B cell (primary cell): Measurements from ENCODE around the gene NTMT1. TPM values are rescaled to one million over a fixed set of nuclear protein-coding genes. Genes with fewer than 3 reads are reported as not detected.

Experiments
- ATAC-seq: fragments of 200-7000 bp; cut with Tn5 transposase; one replicate; pipeline ENCODE4 v1.10.0; 2021; ENCODE audit warnings: low read depth, mild to moderate bottlenecking, moderate number of reproducible peaks, moderate library complexity
- CTCF ChIA-PET: fragments of 350-600 bp; sonication (Branson Sonifier 250); formaldehyde crosslinking; loops from one replicate; lab custom pipeline; 2021; ENCODE audit warnings: antibody characterized with exemption, inconsistent platforms; lab: Charles Lee
- POLR2A ChIA-PET: fragments of 350-600 bp; sonication (Branson Sonifier 250); formaldehyde crosslinking; loops from one replicate; lab custom pipeline; 2021; ENCODE audit warnings: antibody characterized with exemption; lab: Charles Lee
- DNase-seq: peaks from one replicate; pipeline ENCODE4 v3.0.0; 2013
- H2AFZ ChIP-seq: 2 replicates; pipeline ENCODE4 v1.6.1; 2012; ENCODE audit warnings: mild to moderate bottlenecking, low read depth, low read length; ENCODE audit not compliant: insufficient read depth, poor library complexity, severe bottlenecking
- H3K27ac ChIP-seq, 2 donors: 1 replicate in 1 of 2; 2 replicates in 1 of 2; pipeline ENCODE4 v1.5.1; 2012 to 2013; ENCODE audit warnings: low read length in 2 of 2, mild to moderate bottlenecking in 2 of 2, moderate library complexity in 1 of 2
- H3K27me3 ChIP-seq, 4 experiments: fragments of 200-600 bp in 1 of 4; sonication (generic) in 1 of 4; replicated peaks in 1 of 4; 1 replicate in 2 of 4; 2 replicates in 2 of 4; pipeline versions ENCODE4 v1.6.1 to v1.7.0; 2013 to 2016; ENCODE audit warnings: low read length in 3 of 4, mild to moderate bottlenecking in 2 of 4, mixed read lengths in 1 of 4, moderate library complexity in 1 of 4; ENCODE audit not compliant: insufficient read depth in 4 of 4, control insufficient read depth in 3 of 4; ENCODE audit errors: control extremely low read depth in 1 of 4
- H3K36me3 ChIP-seq, 2 experiments: replicated peaks in 1 of 2; 1 replicate in 1 of 2; 2 replicates in 1 of 2; pipeline versions ENCODE4 v1.6.1 to v1.7.1; 2013; ENCODE audit warnings: low read length in 1 of 2; ENCODE audit not compliant: insufficient read depth in 2 of 2, control insufficient read depth in 1 of 2; ENCODE audit errors: control extremely low read depth in 1 of 2, extremely low read depth in 1 of 2
- H3K4me1 ChIP-seq, 2 donors: fragments of 200-600 bp in 1 of 2; sonication (generic) in 1 of 2; 1 replicate in 1 of 2; 2 replicates in 1 of 2; pipeline versions ENCODE4 v1.5.1 to v1.6.1; 2013 to 2017; ENCODE audit warnings: low read length in 2 of 2; ENCODE audit not compliant: control insufficient read depth in 2 of 2, insufficient read depth in 2 of 2
- H3K4me2 ChIP-seq: replicated peaks from 2 replicates; pipeline ENCODE3; 2012; ENCODE audit warnings: mild to moderate bottlenecking, low read depth, low read length; ENCODE audit not compliant: poor library complexity, severe bottlenecking
- H3K4me3 ChIP-seq, 5 experiments: fragments of 200-600 bp in 1 of 5; sonication (generic) in 1 of 5; 1 replicate in 3 of 5; 2 replicates in 2 of 5; pipeline versions ENCODE4 v1.5.1 to v1.7.0; 2011 to 2016; ENCODE audit warnings: low read length in 4 of 5, mild to moderate bottlenecking in 4 of 5, low read depth in 2 of 5, control low read depth in 1 of 5, moderate library complexity in 1 of 5; ENCODE audit not compliant: insufficient read depth in 1 of 5; ENCODE audit errors: control extremely low read depth in 1 of 5, extremely low read depth in 1 of 5
- H3K79me2 ChIP-seq: fragments of 200-600 bp; sonication (generic); one replicate; pipeline ENCODE4 v1.6.0; 2016; ENCODE audit warnings: low read length; ENCODE audit not compliant: control insufficient read depth, insufficient read depth
- H3K9ac ChIP-seq: fragments of 200-600 bp; sonication (generic); 2 replicates; pipeline ENCODE4 v1.6.1; 2017; ENCODE audit warnings: mild to moderate bottlenecking, low read length, moderate library complexity
- H3K9me3 ChIP-seq, 3 donors: one replicate each; pipeline versions ENCODE4 v1.6.1 to v1.7.1; 2013; ENCODE audit warnings: low read length in 2 of 3; ENCODE audit not compliant: control insufficient read depth in 2 of 3, insufficient read depth in 1 of 3; ENCODE audit errors: control extremely low read depth in 1 of 3
- H4K20me1 ChIP-seq: 2 replicates; pipeline ENCODE4 v1.6.0; 2012; ENCODE audit warnings: mild to moderate bottlenecking, low read length; ENCODE audit not compliant: insufficient read depth, control insufficient read depth, poor library complexity, severe bottlenecking
- H3K27ac Mint-ChIP-seq: one replicate; pipeline ENCODE4 v1.8.0; 2021; ENCODE audit warnings: mixed read lengths
- H3K27me3 Mint-ChIP-seq: one replicate; pipeline ENCODE4 v1.8.0; 2021; ENCODE audit warnings: mixed read lengths
- H3K4me1 Mint-ChIP-seq: one replicate; pipeline ENCODE4 v1.8.0; 2021; ENCODE audit warnings: mixed read lengths
- H3K4me3 Mint-ChIP-seq: one replicate; pipeline ENCODE4 v1.8.0; 2021; ENCODE audit warnings: mixed read lengths
- H3K9me3 Mint-ChIP-seq: one replicate; pipeline ENCODE4 v1.8.0; 2022; ENCODE audit warnings: mixed read lengths; ENCODE audit not compliant: insufficient read depth
- EZH2 ChIP-seq: IDR thresholded peaks from 2 replicates; pipeline ENCODE4 v1.6.1; 2012; ENCODE audit warnings: borderline replicate concordance, low read depth, mild to moderate bottlenecking, moderate library complexity, low read length; ENCODE audit not compliant: insufficient read depth, poor library complexity, severe bottlenecking
- WGBS: methylation state at CpG from one replicate; pipeline ENCODE4 v1.1.5; 2013; ENCODE audit warnings: missing lambda C conversion rate; ENCODE audit not compliant: insufficient coverage; 5-methylcytosine and 5-hydroxymethylcytosine counted together
- intact Hi-C: fragments of 100-400 bp; cut with micrococcal nuclease; formaldehyde crosslinking; loops from one replicate; pipeline ENCODE4 v1.10.0; 2022
- polyA plus RNA-seq: library from polyadenylated mRNA; depleted of rRNA; stranded (reverse); fragments of >200 nt; gene quantifications from 2 replicates; pipeline ENCODE4 v1.2.3, GENCODE V29; 2012
- total RNA-seq, 2 donors: library from RNA; stranded (reverse); fragments of 120-200 nt in 1 of 2; gene quantifications; 1 replicate in 1 of 2; 2 replicates in 1 of 2; pipeline versions ENCODE4 v1.2.3 to v1.2.4, GENCODE V29; 2013 to 2022
- TF ChIP-seq, protein P1 (sequence below): fragments of 200-600 bp; IDR thresholded peaks from one replicate; pipeline ENCODE4 v1.8.0; 2022; ENCODE audit warnings: antibody characterized with exemption, mild to moderate bottlenecking

The NTMT1 gene
- total and polyA plus RNA-seq, 2 donors (not counting 1 experiment from before 2014, with no cell fraction given), result 21.8 to 35.3 TPM

DNA sequence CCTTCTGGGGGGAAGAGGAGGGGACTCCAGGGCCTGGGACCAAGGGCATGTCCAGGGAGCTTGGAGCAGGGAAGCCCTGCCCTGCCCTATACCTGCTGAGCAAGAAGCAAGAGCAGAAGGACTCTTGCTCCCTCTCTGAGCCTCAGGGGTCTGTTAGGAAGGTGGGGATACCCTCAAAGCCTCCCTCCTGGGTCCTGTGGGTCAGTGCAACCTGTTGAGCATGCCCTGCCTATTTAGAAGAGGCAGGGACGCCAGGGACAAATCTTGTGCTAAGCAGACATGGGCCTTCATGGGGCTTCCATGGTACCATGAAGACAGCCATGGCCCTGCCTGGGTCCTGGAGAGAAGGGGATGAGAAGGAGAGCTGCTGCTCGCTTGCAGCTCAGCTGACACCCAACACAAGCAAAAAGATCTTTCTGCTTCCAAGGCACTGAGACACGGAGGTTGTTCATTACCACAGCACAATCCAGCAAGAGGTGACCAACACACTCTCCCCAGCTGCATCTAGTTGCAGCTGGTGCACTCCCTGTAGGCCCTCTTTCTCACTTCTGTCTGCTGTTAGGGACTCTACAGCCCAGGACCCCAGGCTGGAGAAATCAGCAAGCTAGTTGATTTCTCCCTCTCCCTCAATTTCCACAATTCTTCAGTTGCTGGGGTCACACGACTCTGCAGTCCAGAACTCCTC, 44.3 kb upstream of the NTMT1 start:
- H3K79me2 ChIP-seq, result no peaks in the 10 kb centered on the region
- no peak overlapping the region for H3K4me3 Mint-ChIP-seq
- H3K4me1 ChIP-seq, result peaks cover 18 to 21% of the 10 kb centered on the region in 2 donors
- no peak overlapping the region for H3K27ac Mint-ChIP-seq
- ChIA-PET POLR2A (no interaction called here), CTCF (no interaction called here)
- H3K4me3 ChIP-seq, result no peak overlapping the region
- peaks cover 0 to 11% (median 2%) of the 10 kb centered on the region in 4 experiments for H3K27me3 ChIP-seq
- H3K9ac ChIP-seq, result no peak overlapping the region
- TF ChIP-seq EZH2, result no peak
- TF ChIP-seq, protein P1, sequence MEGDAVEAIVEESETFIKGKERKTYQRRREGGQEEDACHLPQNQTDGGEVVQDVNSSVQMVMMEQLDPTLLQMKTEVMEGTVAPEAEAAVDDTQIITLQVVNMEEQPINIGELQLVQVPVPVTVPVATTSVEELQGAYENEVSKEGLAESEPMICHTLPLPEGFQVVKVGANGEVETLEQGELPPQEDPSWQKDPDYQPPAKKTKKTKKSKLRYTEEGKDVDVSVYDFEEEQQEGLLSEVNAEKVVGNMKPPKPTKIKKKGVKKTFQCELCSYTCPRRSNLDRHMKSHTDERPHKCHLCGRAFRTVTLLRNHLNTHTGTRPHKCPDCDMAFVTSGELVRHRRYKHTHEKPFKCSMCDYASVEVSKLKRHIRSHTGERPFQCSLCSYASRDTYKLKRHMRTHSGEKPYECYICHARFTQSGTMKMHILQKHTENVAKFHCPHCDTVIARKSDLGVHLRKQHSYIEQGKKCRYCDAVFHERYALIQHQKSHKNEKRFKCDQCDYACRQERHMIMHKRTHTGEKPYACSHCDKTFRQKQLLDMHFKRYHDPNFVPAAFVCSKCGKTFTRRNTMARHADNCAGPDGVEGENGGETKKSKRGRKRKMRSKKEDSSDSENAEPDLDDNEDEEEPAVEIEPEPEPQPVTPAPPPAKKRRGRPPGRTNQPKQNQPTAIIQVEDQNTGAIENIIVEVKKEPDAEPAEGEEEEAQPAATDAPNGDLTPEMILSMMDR, result no peak
- peaks cover 11% of the 10 kb centered on the region for H3K27me3 Mint-ChIP-seq
- no peaks in the 10 kb centered on the region for H4K20me1 ChIP-seq
- no peak for ATAC-seq
- 93% methylated on average over 3 of the region's 4 CpGs for WGBS
- DNase-seq, result no peak
- H3K4me1 Mint-ChIP-seq, result peaks cover 23% of the 10 kb centered on the region
- no peaks in the 10 kb centered on the region for H3K9me3 Mint-ChIP-seq
- no peak overlapping the region for H3K27ac ChIP-seq
- peaks cover 0 to 5% (median 3%) of the 10 kb centered on the region in 3 donors for H3K9me3 ChIP-seq
- intact Hi-C loops, result no loop called here
- H3K36me3 ChIP-seq, result no peaks in the 10 kb centered on the region
- H2AFZ ChIP-seq, result no peak overlapping the region
- no peak overlapping the region for H3K4me2 ChIP-seq

GRCh38 chr9:129582855-129583254, 43.1 kb upstream of the NTMT1 start:
- no peaks in the 10 kb centered on the region for H3K9me3 Mint-ChIP-seq
- Histone ChIP-seq H3K27ac (no peak overlapping the region), H3K4me3 (no peak overlapping the region), H2AFZ (no peak overlapping the region), H3K27me3 (peaks cover 0 to 5% (median 2%) of the 10 kb centered on the region in 4 experiments), H3K36me3 (no peaks in the 10 kb centered on the region), H3K79me2 (no peaks in the 10 kb centered on the region), H3K4me2 (no peak overlapping the region), H3K9me3 (peaks cover 0 to 5% (median 3%) of the 10 kb centered on the region in 3 donors), H3K9ac (no peak overlapping the region), H4K20me1 (no peaks in the 10 kb centered on the region), H3K4me1 (peaks cover 18 to 21% of the 10 kb centered on the region in 2 donors)
- intact Hi-C loops, result no loop called here
- POLR2A ChIA-PET, result no interaction called here
- peaks cover 17% of the 10 kb centered on the region for H3K27me3 Mint-ChIP-seq
- H3K4me1 Mint-ChIP-seq, result peaks cover 23% of the 10 kb centered on the region
- no peak for ATAC-seq
- no peak for TF ChIP-seq EZH2
- TF ChIP-seq, protein P1, result no peak
- H3K4me3 Mint-ChIP-seq, result no peak overlapping the region
- WGBS, result no CpG with 5 or more reads among the region's 3 CpGs
- CTCF ChIA-PET, result no interaction called here
- no peak for DNase-seq
- H3K27ac Mint-ChIP-seq, result no peak overlapping the region
